HG03280 (cell line): ENCODE data around the gene CHRNG.

Experiments used
- ATAC-seq: cut with Tn5 transposase; IDR thresholded peaks from one replicate; pipeline ENCODE4 v1.9.1; 2021; ENCODE audit warnings: mild to moderate bottlenecking, moderate library complexity; ENCODE audit not compliant: unreplicated experiment

CHRNG gene

DNA sequence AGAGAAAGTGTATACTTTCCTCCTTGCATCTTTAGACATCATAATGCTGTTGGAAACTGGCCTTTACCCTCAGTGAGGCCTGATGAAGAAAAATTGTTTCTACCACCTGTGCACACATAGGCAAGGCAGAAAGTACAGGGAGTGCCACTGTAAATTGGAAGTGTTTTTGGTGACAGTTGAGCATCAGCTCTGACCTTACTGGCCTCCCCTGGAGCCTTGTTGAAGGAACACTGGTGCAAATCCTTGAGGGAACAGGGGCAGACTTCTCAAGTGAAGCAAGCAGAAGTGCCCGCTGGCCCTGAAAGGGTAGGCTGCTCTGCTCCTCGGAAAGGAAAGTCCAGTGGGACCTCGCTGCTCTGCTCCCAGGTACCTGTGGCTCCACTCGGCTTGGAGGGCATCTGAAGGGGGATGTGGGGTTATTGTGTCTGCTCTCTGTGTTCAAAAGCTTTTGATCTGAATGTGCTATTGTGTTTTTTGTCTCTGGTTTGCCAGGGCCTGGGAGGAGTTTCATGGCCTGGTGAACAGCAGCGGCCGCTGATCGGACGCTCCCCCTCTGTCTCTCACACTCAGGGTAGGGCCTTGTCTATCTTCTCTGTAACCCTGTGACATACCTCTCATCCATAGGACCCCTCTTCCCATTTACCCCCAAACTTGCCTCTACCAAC is 34.4 kb downstream of the CHRNG start:
- ATAC-seq = no peak

- no peak for ATAC-seq
Observed at GRCh38 chr2:232574674-232575403, 35.3 kb downstream of the CHRNG start.

DNA sequence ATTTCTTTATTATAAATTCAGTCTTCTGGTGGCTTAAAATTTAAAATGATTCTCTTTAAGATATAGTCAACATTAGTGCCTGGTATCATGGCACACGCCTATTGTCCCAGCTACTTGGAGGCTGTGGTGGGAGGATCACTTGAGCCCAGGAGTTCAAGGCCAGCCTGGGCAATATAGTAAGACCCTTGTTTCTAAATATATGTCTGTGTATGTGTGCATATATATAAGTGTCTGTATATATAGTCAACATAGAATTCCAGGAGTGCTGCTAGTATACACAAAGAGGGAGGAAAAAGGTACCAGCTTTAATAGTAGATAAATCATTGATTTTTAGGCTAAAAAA is 35.9 kb downstream of the CHRNG start:
- no peak for ATAC-seq

GRCh38 chr2:232576995-232577394 is 37.5 kb downstream of the CHRNG start:
- ATAC-seq = no peak

GRCh38 chr2:232577841-232578240 is 38.3 kb downstream of the CHRNG start:
- ATAC-seq = no peak

GRCh38 chr2:232578626-232579025 is 39.1 kb downstream of the CHRNG start:
- no peak for ATAC-seq

DNA sequence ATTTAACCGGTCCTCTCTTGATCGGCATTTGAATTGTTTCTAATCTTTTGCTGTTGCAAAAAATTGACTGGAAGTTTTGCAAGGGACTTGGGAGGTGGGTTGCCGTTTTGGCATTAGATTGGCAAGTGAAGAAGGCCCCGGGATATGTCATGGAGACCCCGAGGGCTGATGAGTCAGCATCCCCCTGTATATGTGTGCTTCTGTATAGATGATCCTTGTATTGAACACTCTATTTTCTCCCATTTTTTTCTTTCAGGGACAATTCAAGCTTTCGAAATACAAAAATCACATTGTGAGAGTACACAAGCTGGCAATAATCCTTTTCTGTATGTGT is 41.1 kb downstream of the CHRNG start:
- ATAC-seq = no peak

- no peak for ATAC-seq
Observed at GRCh38 chr2:232581725-232582124, 42.2 kb downstream of the CHRNG start.

GRCh38 chr2:232584238-232584637 is 44.7 kb downstream of the CHRNG start:
- ATAC-seq = no peak

DNA sequence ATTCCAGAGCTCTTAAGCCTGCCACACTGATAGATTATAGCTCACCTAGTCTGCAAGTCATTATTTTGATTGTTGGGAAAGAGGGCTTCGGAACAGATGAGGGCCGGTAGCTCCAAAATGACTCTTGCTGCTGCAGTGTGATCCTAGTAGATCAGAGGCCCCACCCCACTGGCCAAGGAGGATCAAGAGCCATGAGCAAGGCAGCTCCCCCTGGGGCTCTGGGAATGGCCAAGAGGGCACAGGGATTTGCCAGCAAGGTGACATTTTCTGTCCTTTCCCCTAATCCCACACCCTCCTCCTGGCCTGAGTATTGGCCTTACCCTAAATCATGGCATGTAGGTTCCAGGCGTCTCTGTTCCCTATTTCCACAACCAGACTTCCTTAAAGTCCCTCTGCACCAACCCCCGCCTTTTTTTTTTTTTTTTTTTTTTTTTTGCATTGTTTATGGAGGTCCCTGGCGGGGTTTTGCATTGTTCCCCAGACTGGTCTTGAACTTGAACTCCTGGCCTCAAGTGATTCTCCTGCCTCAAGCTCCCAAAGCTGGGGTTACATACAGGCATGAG is 47.5 kb downstream of the CHRNG start:
- no peak for ATAC-seq

- no peak for ATAC-seq
Observed at GRCh38 chr2:232587512-232587911, 48.0 kb downstream of the CHRNG start.

DNA sequence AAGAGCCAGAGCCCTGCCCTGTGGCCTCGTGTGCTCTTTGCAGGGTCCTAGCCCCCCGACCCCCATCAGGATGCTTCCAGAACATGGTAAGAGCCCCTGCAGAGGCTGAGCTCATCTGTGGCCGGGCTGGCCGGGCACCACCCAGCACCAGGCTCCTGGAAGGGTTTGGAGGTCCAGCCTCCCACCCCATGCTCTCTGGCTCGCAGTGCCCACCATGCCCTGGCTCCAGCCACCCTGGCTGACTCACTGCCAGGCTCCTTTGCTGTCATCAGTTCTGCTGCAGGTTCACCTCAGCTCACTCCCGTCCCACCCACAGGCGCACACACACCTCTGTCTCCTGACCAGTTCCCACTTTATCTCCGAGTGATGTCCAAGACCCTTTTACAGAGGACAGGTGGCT is 48.5 kb downstream of the CHRNG start:
- ATAC-seq = no peak

DNA sequence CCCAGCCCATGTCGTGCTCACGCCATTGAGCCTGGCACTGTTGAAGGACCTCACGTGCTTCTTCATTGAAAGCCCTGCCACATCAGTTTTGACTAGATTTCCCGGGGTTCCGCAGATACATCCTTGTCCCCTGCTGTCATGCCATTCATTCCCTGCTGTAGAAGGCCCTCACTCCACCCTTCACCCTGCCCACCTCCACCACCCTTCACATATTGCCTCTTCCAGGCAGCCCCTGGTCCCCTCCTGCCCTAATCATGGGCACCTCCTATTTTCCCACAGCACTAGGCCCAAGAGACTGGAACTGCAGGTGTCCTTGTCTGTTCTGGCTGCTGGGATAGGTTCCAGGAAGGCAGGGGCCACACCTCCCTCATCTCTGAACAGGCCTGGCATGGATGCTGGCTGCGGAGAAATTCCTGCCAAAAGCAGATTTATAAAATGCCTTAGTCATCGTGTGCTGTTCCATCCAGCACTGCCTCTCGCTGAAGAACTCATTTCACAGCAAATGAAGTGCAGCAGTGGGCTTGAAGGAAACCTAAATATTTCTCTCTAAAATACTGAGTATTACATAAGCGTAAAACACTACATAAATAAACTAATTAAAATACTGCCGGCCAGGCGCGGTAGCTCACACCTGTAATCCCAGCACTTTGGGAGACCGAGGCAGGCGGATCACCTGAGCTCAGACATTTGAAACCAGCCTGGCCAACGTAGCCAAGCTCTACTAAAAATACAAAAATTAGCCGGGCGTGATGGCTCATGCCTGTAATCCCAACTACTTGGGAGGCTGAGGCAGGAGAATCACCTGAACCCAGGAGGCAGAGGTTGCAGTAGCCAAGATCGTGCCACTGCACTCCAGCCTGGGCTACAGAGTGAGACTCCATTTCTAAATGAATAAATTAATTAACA is 49.4 kb downstream of the CHRNG start:
- no peak for ATAC-seq

DNA sequence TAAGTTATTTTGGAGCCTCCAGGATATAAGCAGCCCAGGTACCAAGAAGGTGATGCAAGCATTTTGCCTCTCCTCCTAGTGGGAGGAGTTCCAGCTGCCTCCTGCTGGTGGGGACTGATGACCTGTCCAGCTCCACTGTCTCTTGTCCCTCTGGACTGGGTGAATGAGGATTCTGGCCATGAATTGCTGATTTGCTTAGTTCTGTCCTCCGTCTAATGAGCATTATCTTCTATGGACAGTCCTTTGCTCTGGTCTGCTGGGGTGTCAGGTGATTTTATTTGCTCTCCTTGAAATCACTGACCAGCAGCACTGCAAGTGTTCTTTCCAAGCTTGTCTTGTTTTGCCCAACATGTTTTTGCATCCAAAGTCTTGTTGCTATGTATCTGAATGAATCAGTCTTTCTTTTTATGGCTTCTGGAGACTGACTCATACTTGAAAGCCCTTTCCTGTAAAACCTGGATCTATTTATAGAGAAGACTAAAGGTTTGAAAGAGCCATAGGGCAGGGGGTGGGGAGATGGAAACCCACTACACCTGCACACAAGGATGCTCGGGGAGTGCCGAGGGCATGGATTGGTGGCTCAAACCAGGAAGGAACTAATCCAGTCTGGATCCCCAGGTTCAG is 53.4 kb downstream of the CHRNG start:
- no peak for ATAC-seq

GRCh38 chr2:232593982-232594381 is 54.5 kb downstream of the CHRNG start:
- ATAC-seq = no peak
